ENCODE measurements around the gene TAF10.

Gene TAF10

DNA sequence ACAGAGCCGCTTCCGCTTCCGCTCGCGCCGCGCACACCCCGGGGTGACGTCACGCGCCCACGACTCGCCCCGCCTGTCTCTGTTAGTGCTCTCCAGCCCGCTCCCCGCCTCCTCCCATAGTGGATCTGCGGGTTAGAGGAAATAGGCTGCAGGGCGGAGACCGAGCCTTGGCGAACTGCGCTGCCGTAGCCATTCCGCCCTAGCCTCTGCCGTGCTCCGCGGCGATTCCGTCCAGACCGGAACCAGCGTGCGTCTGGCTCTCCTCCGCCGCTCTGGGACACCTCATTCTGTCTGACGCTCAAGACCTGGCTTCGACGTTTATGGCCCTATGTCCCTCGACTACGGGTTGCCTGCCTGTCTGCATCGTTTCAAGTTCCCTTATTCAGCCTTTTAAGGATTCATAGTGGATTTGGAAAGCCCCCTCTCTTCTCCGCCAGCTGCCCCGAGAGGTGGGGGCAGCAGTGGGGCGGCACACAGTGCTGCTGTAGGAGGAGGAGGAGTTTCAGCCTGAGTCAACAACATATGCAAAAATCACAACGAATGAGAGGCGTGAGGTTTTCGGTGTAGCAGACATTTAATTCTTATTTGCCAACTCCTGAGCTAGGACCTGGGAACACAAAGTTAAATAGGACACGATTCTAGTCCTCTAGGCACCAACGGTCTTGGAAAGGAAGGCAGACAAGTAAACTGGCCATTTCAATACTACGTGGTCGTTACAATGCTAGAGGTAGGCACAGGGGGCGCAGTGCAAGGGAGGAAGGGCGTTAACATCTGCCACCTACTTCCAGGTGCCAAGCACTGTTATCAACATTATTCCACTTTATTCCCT is at the start of gene TAF10:
TSS of gene TAF10 (minus strand) at position 4 of the 829 bp plus-strand sequence. CDS start 27 bp downstream, outside the sequence.
- DNase-seq = peak; percentile 97

GRCh38 chr11:6660712-6661111 is 48.7 kb upstream of the TAF10 start:
- no peak for DNase-seq

DNA sequence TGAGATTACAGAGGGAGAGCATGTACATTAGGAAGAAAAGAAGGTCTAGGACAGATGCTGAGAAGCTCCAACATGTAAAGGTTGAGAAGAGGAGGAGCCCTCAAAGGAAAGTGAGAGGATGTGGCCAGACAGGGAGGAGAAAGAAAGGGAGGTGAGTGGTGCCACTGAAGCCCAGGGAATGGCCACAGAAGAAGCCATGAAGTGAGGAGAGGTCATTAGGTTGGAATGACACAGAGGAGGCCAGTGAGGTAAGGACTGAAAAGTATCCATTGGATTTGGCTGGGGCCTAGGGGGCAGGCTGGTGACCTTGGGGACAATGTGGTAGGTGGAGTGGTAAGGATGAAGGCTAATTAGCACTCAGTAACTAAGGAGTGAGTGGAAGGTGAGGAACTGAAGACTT is 46.6 kb upstream of the TAF10 start:
- DNase-seq = no peak

DNA sequence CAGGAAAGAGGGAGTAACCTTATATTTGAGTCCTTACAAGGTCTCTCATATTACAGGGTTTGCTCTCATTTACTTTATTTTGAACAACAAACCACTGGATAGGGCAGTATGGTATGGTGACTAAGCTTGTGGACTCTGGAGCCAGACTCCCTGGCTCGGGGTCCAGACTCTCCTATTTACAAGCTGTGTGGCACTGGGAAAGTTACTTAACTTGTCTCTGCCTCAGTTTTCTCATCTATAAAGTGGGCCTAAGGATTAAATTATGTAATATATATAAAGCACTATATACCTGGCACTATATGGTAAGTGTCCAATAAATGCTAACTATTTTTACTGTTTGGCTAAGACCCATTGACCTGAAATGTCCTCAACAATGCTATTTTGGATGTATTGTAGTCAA is 45.3 kb upstream of the TAF10 start:
- no peak for DNase-seq

- no peak for DNase-seq
Observed at GRCh38 chr11:6656936-6657335, 44.9 kb upstream of the TAF10 start.

- no peak for DNase-seq
Observed at GRCh38 chr11:6656584-6656915, 44.5 kb upstream of the TAF10 start.

DNA sequence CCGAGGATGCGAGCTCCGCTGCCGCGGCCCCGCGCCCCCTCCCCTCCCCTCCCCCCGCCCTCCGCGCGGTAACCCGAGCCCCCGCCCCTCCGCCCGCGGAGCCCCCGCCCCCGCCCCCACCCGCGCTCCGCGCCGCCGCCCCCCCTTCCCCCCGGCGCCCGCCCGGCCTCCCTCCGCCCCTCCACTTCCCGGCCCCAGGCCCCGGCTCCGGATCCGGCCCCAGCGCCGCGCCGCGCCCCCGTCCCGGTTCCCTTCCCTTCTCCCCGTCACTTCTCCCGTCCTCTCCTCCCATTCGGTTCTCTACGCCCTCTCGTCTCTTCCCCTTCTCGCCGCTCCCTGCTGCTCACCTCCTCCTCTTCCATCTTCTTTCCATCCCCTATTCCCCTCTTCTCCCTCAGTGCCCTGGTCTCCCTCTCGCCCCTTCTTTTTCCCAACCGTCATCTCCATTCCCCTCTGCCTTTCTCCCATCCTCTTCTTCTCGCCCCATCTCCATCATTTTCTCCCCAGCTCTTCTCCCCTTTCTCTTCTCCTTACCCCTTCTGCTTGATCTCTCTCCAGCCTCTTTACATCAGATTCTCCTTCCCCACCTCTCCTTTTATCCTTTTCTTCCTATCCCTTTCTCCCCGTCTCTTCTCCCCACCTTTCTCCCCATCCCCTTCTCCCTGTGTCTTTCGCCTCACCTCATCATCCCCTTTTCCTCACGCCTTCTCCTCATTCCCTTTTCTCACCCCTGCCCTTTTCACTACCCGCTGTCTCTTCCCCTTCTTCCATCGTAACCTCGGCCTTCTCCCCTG is 44.0 kb upstream of the TAF10 start, which contains the start of gene DCHS1:
TSS of gene DCHS1 (minus strand) at position 20 of the 794 bp plus-strand sequence. CDS start 14,196 bp downstream, outside the sequence.
- no peak for DNase-seq

DNA sequence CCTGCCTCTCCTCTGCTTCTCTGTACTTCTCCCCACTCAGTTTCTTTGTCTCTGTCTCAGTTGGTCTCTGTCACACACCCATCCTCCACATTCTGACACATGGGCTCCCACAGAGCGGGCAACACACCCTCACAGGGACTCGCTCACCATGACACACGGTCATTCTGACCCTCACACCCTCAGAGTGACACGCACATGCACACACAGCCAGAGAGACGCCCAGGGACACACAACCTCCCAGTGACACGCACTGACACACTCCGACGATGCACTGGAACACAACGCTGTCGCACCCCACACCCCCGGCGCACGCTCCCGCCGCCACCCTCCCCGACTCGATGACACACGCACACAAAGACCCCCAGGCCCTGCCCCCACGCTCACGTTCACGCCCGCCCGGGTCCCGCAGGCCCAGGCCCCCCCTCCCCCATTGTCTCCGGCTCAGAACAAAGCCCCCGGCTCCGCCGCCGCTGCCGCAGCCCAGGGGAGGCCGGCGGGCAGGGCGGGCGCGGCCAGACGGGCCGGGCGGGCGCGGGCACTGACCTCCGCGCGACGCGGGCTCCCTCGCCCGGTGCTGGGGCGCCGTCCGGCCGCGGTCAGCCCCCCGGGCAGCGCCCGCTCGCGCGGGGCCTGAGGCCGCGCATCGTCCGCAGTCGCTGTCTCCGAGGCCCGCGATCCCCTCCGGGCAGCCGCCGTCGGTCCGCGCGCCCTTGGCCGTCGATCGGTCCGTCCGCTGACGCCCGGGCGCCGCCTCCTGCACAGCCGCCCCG is 43.2 kb upstream of the TAF10 start:
- DNase-seq = peak; percentile 13

GRCh38 chr11:6654281-6655019 is 42.4 kb upstream of the TAF10 start:
- DNase-seq = no peak

- DNase-seq = no peak
Observed at GRCh38 chr11:6653656-6654055, 41.6 kb upstream of the TAF10 start.

- no peak for DNase-seq
Observed at GRCh38 chr11:6653097-6653496, 41.1 kb upstream of the TAF10 start.

DNA sequence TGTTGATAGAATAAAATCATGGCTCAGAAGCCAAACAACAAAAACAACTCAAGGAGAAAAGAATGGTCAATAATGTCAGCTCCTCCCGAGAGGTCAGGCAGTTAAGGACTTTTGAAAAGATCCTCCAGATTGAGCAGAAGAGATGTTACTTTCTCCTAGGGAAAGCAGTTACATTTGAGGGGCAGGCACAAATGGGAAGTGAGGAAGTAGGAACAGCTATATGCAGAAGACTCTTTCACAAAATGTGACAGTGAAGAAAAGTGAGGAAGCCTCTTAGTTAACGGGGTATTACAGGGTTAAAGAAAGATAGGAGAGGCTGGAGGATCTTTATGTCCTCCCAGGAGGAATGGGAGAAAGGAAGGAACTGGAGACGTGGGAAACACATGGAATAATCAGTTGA is 40.2 kb upstream of the TAF10 start:
- DNase-seq = no peak

DNA sequence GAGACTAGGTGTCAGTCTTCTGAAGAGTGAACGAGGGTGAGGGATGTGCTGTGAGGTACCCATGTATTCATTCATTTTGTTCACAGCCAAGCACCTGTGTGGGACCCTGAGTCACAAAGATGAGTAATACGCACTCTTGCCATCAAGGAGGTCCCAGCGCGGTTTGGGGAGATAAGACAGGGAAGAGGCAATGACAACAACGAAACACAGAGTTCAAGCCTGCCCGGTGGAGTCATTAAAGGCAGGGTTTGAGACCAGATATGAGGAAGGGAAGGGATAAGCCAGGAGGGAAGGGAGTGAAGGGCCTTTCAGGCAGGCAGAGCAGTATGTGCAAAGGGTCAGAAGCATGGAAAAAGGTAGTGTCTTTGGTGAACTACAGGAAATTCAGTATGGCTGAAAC is 39.0 kb upstream of the TAF10 start:
- DNase-seq = no peak

- no peak for DNase-seq
Observed at GRCh38 chr11:6650104-6650503, 38.1 kb upstream of the TAF10 start.

DNA sequence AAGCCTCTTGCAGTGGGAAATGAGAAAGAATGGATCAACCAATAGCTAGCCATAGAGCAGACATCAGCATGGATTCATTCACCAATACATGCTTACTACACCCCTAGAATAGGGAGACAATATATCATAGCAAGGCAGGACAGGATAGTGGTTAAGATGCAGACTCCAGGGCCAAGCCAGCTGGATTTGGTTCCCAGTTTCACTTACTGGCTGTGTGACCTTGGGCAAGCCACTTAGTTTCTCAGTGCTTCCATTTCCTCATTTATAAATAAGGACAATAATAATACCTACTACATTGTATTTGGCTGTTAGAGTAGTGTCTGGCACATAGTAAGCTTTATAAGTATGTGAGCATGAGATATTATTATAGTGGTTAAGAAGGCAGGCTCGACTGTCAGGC is 36.5 kb upstream of the TAF10 start:
- DNase-seq = no peak

- no peak for DNase-seq
Observed at GRCh38 chr11:6647836-6648235, 35.8 kb upstream of the TAF10 start.

GRCh38 chr11:6646918-6647679 is 35.1 kb upstream of the TAF10 start:
- peak; percentile 26 for DNase-seq

DNA sequence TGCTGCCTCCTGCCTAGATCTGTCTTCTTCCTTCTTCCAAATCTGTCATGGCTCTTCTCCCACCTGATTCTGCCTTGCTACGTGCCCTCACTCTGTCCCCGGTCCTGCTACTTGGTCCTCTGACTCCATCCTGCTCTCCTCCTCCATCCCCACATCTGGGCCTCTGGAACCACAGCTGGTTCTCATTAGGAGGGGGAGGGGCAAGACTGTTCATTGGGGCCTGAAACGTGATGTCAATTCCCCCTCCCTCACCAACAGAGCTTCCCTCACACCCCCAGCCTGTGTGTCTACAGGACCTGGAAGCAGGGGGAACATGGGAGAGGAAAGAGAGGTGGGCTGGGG is 34.5 kb upstream of the TAF10 start:
- peak; percentile 54 for DNase-seq

- peak; percentile 88 for DNase-seq
Observed at GRCh38 chr11:6646071-6646470, 34.1 kb upstream of the TAF10 start.

DNA sequence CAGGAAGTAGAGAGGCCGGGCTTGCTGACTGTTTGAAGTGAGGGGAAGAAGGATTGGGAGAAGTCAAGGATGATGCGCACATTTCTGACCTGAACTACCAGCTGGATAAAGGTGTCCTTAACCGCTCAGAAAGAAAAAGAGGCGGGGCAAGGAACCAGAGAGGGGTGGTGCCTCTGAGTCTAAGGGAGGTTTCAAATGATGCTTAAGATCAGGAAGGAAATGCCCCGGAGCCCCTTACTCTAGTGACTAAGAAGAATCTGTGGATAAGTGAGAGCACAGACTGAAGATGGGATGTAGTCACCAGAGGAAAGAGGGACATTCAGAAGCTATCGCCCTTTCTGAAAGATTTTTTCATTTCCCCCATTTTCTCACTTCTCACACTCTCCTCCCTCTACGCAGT is 30.9 kb upstream of the TAF10 start:
- DNase-seq = no peak

DNA sequence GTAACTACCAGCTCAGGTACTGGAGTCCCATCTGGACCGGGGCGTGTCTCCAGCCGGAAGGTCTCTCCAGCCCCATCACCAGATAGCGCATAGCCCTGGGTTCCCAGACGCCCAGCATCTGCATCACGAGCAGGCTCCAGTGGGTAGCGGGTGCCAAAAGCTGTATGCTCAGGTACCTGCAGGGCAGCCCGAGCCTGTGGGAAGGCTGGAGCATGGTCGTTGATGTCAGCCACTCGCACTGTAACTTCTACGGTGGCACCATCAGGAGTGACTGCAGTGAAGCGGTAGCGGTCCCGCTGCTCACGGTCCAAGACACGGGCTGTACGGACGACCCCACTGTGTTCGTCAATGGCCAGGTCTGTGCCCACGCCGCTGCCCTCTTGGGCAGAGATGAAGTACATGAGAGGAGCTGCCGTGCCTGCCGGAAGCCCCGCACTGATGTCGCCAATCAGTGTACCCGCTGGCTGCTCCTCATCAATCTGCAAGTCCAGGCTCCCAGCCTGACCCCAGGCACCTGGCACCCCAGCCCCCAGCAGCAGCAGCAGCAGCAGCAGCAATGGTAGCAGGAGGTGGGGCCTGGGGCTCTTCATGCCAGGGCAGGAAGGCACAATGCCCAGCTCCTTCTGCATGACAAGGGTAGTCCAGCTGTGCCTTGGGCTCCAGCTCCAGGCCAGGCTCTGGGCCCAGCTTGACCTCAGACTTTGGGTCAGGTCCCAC is 29.1 kb upstream of the TAF10 start:
- DNase-seq = no peak
